Activated T-helper 1 cell treated with anti-CD3 and anti-CD28 coated beads, Interleukin-12 subunit alpha, Interleukin-12 subunit beta, Interleukin-2, Interleukin-4 antibody, amounts not matched to agents 30 ng/mL and 10 ng/mL and 1 ng/mL, durations not matched to agents 14 hours and 24 hours and 36 hours (primary cell): ENCODE results near the gene ZYX. TPM values are rescaled to one million over a fixed set of nuclear protein-coding genes. Genes with fewer than 3 reads are reported as not detected.

Source experiments
- DNase-seq: peaks from one replicate; pipeline ENCODE4 v3.0.0; 2021; ENCODE audit warnings: low spot score
- H3K27ac Mint-ChIP-seq: one replicate; pipeline ENCODE4 v1.8.0; 2021; ENCODE audit warnings: mild to moderate bottlenecking, mixed read lengths
- H3K27me3 Mint-ChIP-seq: one replicate; pipeline ENCODE4 v1.8.0; 2022; ENCODE audit warnings: mild to moderate bottlenecking, moderate library complexity, mixed read lengths; ENCODE audit not compliant: insufficient read depth
- H3K36me3 Mint-ChIP-seq: one replicate; pipeline ENCODE4 v1.8.0; 2021; ENCODE audit warnings: low read depth, mixed read lengths
- H3K4me1 Mint-ChIP-seq: one replicate; pipeline ENCODE4 v1.8.0; 2021; ENCODE audit warnings: low read depth, mixed read lengths
- H3K4me3 Mint-ChIP-seq: one replicate; pipeline ENCODE4 v1.8.0; 2021; ENCODE audit warnings: mild to moderate bottlenecking, moderate library complexity, mixed read lengths
- H3K9me3 Mint-ChIP-seq: one replicate; pipeline ENCODE4 v1.8.0; 2021; ENCODE audit warnings: mixed read lengths
- intact Hi-C: fragments of 100-400 bp; cut with micrococcal nuclease; formaldehyde crosslinking; loops from one replicate; pipeline ENCODE4 v1.15.1; 2024
- total RNA-seq: library from RNA; stranded (reverse); gene quantifications from 2 replicates; pipeline ENCODE4 v1.2.3, GENCODE V29; 2022

Gene ZYX
- total RNA-seq, 1 donor from 2014 or later = 78.8 TPM

- intact Hi-C loops = no loop called here
- DNase-seq = no peak
- Mint-ChIP-seq H3K9me3 (no peaks in the 10 kb centered on the region), H3K27me3 (peaks cover 28% of the 10 kb centered on the region), H3K36me3 (no peaks in the 10 kb centered on the region), H3K27ac (no peak overlapping the region), H3K4me3 (no peak overlapping the region), H3K4me1 (peaks cover 19% of the 10 kb centered on the region)
Measured at GRCh38 chr7:143369678-143370651, 11.2 kb upstream of the ZYX start.

DNA sequence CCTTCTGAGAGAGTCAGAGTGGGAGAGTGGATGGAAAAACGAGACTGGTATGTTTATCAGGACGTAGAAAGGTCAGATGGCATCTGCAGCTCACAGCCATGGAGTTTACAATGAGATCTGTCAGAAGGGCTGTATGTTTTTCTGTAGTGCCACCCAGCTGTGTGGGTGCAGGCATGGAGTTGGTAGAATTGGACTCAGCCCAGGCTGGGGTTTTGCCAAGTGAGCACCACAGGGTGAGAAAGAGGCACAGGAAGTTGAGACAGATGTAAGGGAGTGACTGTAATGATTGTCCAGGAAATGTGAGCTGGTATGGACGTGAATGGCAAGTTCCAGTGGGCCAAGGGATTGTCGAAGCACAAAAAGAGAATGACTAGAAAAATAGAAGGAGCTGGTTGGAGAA is 9.1 kb upstream of the ZYX start:
- H3K4me1 Mint-ChIP-seq = peaks cover 39% of the 10 kb centered on the region
- DNase-seq = no peak
- intact Hi-C loops = no loop called here
- H3K27ac Mint-ChIP-seq = no peak overlapping the region
- peaks cover 11% of the 10 kb centered on the region for H3K27me3 Mint-ChIP-seq
- no peaks in the 10 kb centered on the region for H3K36me3 Mint-ChIP-seq
- no peaks in the 10 kb centered on the region for H3K9me3 Mint-ChIP-seq
- H3K4me3 Mint-ChIP-seq = no peak overlapping the region

GRCh38 chr7:143373255-143373794 is 7.8 kb upstream of the ZYX start:
- Mint-ChIP-seq H3K27me3 (peaks cover 5% of the 10 kb centered on the region), H3K4me3 (no peak overlapping the region), H3K9me3 (no peaks in the 10 kb centered on the region), H3K4me1 (peaks cover 43% of the 10 kb centered on the region), H3K27ac (no peak overlapping the region), H3K36me3 (no peaks in the 10 kb centered on the region)
- DNase-seq = no peak
- intact Hi-C loops = no loop called here

DNA sequence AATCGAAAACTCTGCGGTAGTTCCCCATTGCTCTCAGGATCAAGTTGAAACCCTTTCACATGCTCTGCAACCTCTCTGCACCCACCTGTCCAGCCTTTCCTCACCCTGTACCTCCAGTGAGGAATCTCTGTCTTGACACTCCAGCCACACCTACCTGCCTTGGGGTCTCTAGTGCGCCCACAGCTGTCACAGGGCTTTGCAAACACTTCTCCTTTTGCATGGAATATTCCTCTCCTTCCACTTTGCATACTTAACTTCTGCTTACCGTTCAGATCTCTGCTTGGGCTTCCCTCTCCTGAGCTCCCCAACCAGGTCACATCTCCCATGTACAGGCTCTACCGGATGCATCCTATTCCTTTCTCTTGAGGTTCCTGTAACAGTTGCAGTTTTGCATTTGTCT is 6.6 kb upstream of the ZYX start:
- Mint-ChIP-seq H3K27ac (no peak overlapping the region), H3K9me3 (no peaks in the 10 kb centered on the region)
- intact Hi-C loops = no loop called here

DNA sequence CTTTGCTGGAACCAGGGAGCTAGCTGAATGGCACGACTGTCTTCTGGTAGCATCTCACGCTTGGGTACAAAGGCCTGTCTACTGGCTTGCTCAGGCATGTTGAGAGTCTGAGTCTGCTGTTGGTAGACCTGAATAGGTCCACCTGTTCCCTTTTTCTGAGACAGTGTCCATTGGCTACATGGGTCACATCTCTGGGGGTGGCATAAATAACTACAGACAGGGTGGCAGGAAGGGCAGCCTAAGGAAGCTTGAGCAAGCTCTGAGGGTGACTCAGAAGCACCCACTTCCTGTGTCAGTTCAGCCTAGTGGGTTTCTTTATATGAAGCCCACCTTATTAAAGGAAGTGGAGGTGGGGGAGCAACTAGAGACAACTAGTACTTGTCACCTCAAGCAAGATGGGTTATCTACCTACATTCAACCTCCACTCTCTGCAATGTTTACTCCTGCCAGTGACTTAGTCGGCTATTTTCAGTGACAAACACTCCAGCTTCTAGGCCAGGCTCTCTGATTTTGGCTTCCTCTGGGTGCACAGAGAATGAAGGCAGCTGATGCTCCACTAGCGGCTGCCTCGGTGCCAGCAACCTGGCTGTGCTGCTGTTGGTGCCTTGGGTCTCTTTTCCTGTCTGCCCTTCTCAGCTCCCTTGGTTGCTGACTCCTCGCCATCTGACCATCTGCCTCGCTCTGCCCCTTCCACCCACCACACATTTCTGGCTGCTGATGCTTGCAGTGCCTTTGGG is 5.7 kb upstream of the ZYX start:
- intact Hi-C loops = loop anchor here (1.0 kb wide), 1 partner anchor 135 kb away; no protein-coding TSS in a partner anchor
- peak overlapping the region; percentile 43 for H3K27ac Mint-ChIP-seq
- peaks cover 2% of the 10 kb centered on the region for H3K27me3 Mint-ChIP-seq
- no peak overlapping the region for H3K4me3 Mint-ChIP-seq
- H3K9me3 Mint-ChIP-seq = no peaks in the 10 kb centered on the region
- DNase-seq = no peak
- H3K4me1 Mint-ChIP-seq = peaks cover 58% of the 10 kb centered on the region
- no peaks in the 10 kb centered on the region for H3K36me3 Mint-ChIP-seq

More for the DNA sequence above, 6.6 kb upstream of the ZYX start:
- Mint-ChIP-seq H3K4me1 (peaks cover 52% of the 10 kb centered on the region), H3K4me3 (no peak overlapping the region), H3K36me3 (no peaks in the 10 kb centered on the region), H3K27me3 (peaks cover 5% of the 10 kb centered on the region)
- DNase-seq = no peak

GRCh38 chr7:143376396-143376795 is 4.7 kb upstream of the ZYX start:
- Mint-ChIP-seq H3K27ac (no peak overlapping the region), H3K36me3 (no peaks in the 10 kb centered on the region), H3K9me3 (no peaks in the 10 kb centered on the region), H3K27me3 (no peaks in the 10 kb centered on the region), H3K4me3 (no peak overlapping the region), H3K4me1 (peaks cover 58% of the 10 kb centered on the region)
- DNase-seq = no peak
- intact Hi-C loops = no loop called here

- DNase-seq = no peak
- Mint-ChIP-seq H3K36me3 (no peaks in the 10 kb centered on the region), H3K27ac (peak overlapping the region; percentile 70), H3K27me3 (no peaks in the 10 kb centered on the region), H3K9me3 (no peaks in the 10 kb centered on the region), H3K4me1 (peaks cover 51% of the 10 kb centered on the region), H3K4me3 (peak overlapping the region; percentile 85)
- intact Hi-C loops = loop anchor here (1.0 to 5.0 kb wide), 11 partner anchors 17 to 1641 kb away; partner anchors contain the start of genes CASP2, FAM131B, GSTK1 and SSBP1
Measured at GRCh38 chr7:143379611-143380259, 1.4 kb upstream of the ZYX start.

DNA sequence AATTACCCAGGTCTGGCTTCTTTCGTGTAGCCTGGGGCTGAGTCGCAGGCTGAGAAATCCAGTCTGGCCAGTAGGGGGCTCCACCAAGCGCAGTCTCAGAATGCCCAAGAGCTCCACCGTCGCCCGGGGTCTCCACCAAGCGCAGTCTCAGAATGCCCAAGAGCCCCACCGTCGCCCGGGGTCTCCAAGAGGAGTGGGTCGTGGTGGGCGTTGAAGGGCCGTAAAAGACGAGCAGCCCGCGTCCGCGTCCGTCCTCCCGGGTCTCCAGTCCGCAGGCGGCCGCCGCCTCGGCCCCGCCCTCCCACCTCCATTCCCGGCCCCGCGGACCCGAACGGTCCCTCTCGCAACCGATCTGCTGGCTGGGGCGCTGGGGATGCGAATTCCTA is 892 bp upstream of the ZYX start:
- Mint-ChIP-seq H3K4me1 (peaks cover 46% of the 10 kb centered on the region), H3K27me3 (no peaks in the 10 kb centered on the region), H3K9me3 (no peaks in the 10 kb centered on the region), H3K36me3 (no peaks in the 10 kb centered on the region), H3K27ac (peak overlapping the region; percentile 70), H3K4me3 (peak overlapping the region; percentile 85)
- peak; percentile 76 for DNase-seq
- intact Hi-C loops = loop anchor here (1.0 to 5.0 kb wide), 11 partner anchors 18 to 1642 kb away; partner anchors contain the start of genes CASP2, FAM131B, GSTK1 and SSBP1

GRCh38 chr7:143381427-143382125 is 431 bp downstream of the ZYX start:
- intact Hi-C loops = loop anchor here (1.0 to 5.0 kb wide), 7 partner anchors 25 to 583 kb away; partner anchors contain the start of gene GSTK1
- Mint-ChIP-seq H3K27ac (no peak overlapping the region), H3K27me3 (no peaks in the 10 kb centered on the region), H3K36me3 (no peaks in the 10 kb centered on the region), H3K4me1 (peaks cover 33% of the 10 kb centered on the region), H3K9me3 (no peaks in the 10 kb centered on the region), H3K4me3 (no peak overlapping the region)
- DNase-seq = no peak

- H3K27ac Mint-ChIP-seq = no peak overlapping the region
Measured at GRCh38 chr7:143382126-143382790, 1.1 kb downstream of the ZYX start.

GRCh38 chr7:143382791-143383641 is 1.9 kb downstream of the ZYX start:
- H3K4me1 Mint-ChIP-seq = peaks cover 24% of the 10 kb centered on the region
- H3K27me3 Mint-ChIP-seq = no peaks in the 10 kb centered on the region
- no peak for DNase-seq
- intact Hi-C loops = loop anchor here (5.0 kb wide), 2 partner anchors 109 to 121 kb away; partner anchors contain the start of gene GSTK1
- no peaks in the 10 kb centered on the region for H3K9me3 Mint-ChIP-seq
- no peak overlapping the region for H3K4me3 Mint-ChIP-seq
- H3K27ac Mint-ChIP-seq = no peak overlapping the region
- no peaks in the 10 kb centered on the region for H3K36me3 Mint-ChIP-seq

More at GRCh38 chr7:143382126-143382790, 1.1 kb downstream of the ZYX start:
- Mint-ChIP-seq H3K9me3 (no peaks in the 10 kb centered on the region), H3K27me3 (no peaks in the 10 kb centered on the region), H3K4me1 (peaks cover 26% of the 10 kb centered on the region), H3K4me3 (no peak overlapping the region), H3K36me3 (no peaks in the 10 kb centered on the region)
- no peak for DNase-seq
- intact Hi-C loops = loop anchor here (5.0 kb wide), 2 partner anchors 110 to 120 kb away; partner anchors contain the start of gene GSTK1
